Stimulated activated CD8-positive, alpha-beta memory T cell treated with anti-CD3 and anti-CD28 coated beads, Interleukin-15, amount 100 ng/mL, for 4 hours (primary cell): ENCODE results near the gene TLR8.
"Not testable (repeated sequence)": the region's sequence is repeated elsewhere in the genome, so short reads cannot be mapped to it uniquely, and the experiment has no call there.

Source experiments
- DNase-seq, 2 donors: peaks; one replicate each; pipeline ENCODE4 v3.0.0-alpha.2; 2020; ENCODE audit warnings: low read depth in 2 of 2

TLR8 gene

GRCh38 chrX:12946838-12947544 lies 40.6 kb downstream of the TLR8 start:
- DNase-seq = peak in 1 of 2 donors; percentile 40

GRCh38 chrX:12947545-12948235 lies 41.3 kb downstream of the TLR8 start:
- DNase-seq = no peak

GRCh38 chrX:12948495-12948894 lies 42.1 kb downstream of the TLR8 start:
- DNase-seq = no peak

- DNase-seq = no peak
Measured at GRCh38 chrX:12949205-12949926, 42.9 kb downstream of the TLR8 start.

GRCh38 chrX:12949927-12950656 lies 43.7 kb downstream of the TLR8 start:
- DNase-seq = peak; percentile 72 to 75

GRCh38 chrX:12950851-12951594 lies 44.6 kb downstream of the TLR8 start:
- DNase-seq = no peak

- no peak for DNase-seq
Measured at GRCh38 chrX:12951595-12951975, 45.2 kb downstream of the TLR8 start.

GRCh38 chrX:12953420-12953819 lies 47.0 kb downstream of the TLR8 start:
- no peak for DNase-seq

- no peak for DNase-seq
Measured at GRCh38 chrX:12954376-12954775, 48.0 kb downstream of the TLR8 start.

- no peak for DNase-seq
Measured at GRCh38 chrX:12954981-12955380, 48.6 kb downstream of the TLR8 start.

GRCh38 chrX:12955882-12956703 lies 49.7 kb downstream of the TLR8 start:
- DNase-seq = peak in 1 of 2 donors; percentile 60

GRCh38 chrX:12956704-12957534 lies 50.5 kb downstream of the TLR8 start:
- DNase-seq = no peak

- no peak for DNase-seq
Measured at GRCh38 chrX:12958059-12958458, 51.6 kb downstream of the TLR8 start.

GRCh38 chrX:12958461-12958860 lies 52.0 kb downstream of the TLR8 start:
- DNase-seq = no peak

GRCh38 chrX:12961196-12961718 lies 54.8 kb downstream of the TLR8 start:
- no peak for DNase-seq

- no peak for DNase-seq
Measured at GRCh38 chrX:12962041-12962504, 55.7 kb downstream of the TLR8 start.

GRCh38 chrX:12963210-12963850 lies 56.9 kb downstream of the TLR8 start:
- DNase-seq = not testable (repeated sequence)

- no peak for DNase-seq
Measured at GRCh38 chrX:12965131-12965940, 58.9 kb downstream of the TLR8 start.
